NCI-H2227 (cell line): ENCODE measurements around the gene WWC2.
"Not testable (repeated sequence)": the region's sequence is repeated elsewhere in the genome, so short reads cannot be mapped to it uniquely, and the experiment has no call there.

Source experiments
- DNase-seq: peaks from one replicate; lab custom pipeline; 2025; ENCODE audit not compliant: unreplicated experiment; lab: John Stamatoyannopoulos, UW

The WWC2 gene

GRCh38 chr4:183141997-183142396 is 42.9 kb downstream of the WWC2 start:
- DNase-seq, result no peak

DNA sequence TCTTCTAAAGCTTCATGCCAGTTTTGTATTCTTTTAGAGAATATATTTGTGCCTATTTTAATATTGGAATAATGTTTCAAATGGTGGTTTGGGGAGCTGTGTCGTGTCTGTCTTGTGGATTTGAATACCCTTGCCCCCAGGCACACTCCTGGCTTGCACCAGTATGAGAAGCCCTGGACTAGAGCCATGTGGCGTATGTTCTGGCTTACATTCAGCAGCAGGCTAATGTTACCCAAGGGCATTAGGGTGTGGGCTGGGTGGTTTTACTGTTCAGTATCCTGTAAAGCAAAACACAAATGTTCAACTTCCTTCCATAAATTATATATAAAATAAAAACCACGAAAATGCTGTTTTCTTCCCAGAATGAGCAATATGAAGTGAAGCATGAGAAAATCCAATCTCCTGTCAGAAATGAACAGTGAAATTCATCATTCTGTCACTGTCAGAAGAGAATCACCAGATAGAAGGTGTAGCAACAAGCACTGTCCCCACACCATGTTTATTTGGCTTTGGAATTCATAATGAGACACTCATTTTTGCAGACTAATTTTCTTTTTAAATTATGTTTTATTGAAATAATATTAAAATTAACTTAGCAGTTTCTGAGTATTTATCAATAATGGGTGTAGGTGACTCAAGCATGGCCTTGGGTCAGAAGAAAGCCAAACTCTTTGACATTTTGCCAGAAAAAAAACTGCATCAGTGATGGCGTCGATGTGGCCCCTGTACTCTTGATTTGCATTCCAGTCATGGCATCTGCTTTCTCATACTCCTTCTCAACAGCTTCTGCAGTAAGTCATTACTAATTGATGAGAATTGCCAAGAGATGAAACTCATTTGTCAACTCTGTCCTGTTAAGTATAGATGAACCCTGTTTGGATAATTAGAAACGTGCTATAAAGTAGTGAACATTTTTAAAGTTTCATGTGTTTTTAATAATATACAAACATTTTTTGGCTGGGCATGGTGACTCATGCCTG is 43.8 kb downstream of the WWC2 start:
- no peak for DNase-seq

- DNase-seq, result no peak
Observed at GRCh38 chr4:183144787-183145186, 45.7 kb downstream of the WWC2 start.

- no peak for DNase-seq
Observed at GRCh38 chr4:183145773-183146172, 46.7 kb downstream of the WWC2 start.

DNA sequence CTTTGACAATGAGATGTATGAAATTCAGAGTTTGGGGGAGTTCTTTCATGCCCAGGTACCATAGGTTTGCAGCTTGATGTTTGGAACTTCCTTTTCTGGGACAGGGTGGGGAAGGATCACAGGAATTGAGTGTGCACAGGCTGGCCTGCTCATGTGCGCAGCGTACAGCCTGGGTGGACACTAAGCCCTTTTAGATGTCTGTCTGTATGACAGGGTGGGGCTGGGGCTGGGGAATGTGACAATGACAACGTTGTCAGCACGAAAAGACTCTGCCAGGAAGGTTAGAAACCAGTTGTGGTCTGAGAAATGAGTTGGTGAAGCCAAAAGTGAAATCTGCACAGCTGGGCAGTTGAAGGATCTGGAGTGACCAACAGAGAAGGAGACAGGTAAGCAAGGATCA is 47.4 kb downstream of the WWC2 start:
- DNase-seq, result no peak

DNA sequence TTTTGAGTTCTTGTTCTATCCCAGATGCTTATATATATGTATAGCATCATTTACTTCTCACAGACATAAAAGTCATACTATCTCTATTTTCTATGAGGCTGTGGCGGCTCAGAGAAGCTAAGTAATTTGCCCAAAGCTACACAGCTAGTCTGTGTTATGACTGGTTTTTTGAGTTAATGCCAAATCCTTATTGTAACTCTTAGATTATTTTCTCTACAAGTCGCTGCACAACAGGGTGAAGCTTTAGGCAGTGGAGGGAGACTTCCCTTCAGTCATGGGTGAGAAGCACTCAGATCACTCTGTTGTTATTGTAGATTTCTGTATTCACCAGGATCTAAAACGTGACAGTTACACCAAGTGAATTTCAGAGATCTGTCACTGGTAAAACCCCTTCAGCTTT is 48.1 kb downstream of the WWC2 start:
- DNase-seq, result no peak

- DNase-seq, result no peak
Observed at GRCh38 chr4:183147983-183148382, 48.9 kb downstream of the WWC2 start.

GRCh38 chr4:183149616-183150539 is 50.8 kb downstream of the WWC2 start:
- no peak for DNase-seq

- not testable (repeated sequence) for DNase-seq
Observed at GRCh38 chr4:183150664-183151063, 51.6 kb downstream of the WWC2 start.

DNA sequence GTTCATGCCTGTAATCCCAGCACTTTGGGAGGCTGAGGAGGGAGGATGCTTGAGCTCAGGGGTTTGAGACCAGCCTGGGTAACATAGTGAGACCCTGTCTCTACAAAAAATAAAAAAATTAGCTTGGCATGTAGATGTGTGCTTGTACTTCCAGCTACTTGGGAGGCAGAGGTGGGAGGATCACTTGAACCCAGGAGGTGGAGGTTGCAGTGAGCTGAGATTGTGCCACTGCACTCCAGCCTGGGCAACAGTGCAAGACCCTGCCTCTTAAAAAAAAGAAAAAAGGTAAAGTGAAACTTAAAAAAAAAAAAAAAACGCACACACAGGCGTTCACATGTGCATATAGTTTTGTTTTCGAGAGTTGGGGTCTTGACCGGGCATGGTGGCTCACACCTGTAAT is 53.2 kb downstream of the WWC2 start:
- DNase-seq, result not testable (repeated sequence)

GRCh38 chr4:183153190-183153916 is 54.3 kb downstream of the WWC2 start:
- DNase-seq, result no peak

DNA sequence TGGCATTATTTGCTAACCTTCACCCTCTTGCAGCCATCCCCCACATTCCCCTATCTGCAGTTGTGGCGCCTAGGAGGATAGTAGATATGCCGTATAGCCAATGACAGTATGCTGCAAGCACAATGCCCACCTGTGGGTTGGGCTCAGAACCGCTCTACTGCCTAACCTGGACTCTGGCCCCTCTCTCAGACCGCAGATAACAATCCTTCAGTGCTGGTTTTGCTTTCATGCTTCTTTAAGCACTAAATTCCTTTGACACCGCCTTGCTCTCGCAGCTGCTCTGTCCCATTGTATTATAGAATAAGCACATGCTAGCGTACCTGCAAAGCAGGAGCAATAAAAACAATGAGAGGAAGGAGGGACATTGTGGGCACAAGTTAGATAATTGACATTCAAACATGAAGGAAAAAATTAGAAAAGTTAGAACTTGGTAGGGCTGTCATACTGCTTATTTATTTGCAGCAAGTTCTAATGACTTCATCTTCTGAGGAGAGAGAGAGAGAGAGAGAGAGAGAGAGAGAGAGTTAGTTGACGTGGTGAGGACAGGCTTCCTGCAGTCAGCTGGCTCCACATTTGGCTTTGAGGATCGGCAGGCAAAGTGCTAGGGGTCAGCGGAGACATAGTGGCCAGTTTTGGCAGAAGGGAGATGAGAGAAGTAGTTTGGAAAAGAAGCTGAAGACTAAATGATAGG is 55.8 kb downstream of the WWC2 start:
- DNase-seq, result no peak

DNA sequence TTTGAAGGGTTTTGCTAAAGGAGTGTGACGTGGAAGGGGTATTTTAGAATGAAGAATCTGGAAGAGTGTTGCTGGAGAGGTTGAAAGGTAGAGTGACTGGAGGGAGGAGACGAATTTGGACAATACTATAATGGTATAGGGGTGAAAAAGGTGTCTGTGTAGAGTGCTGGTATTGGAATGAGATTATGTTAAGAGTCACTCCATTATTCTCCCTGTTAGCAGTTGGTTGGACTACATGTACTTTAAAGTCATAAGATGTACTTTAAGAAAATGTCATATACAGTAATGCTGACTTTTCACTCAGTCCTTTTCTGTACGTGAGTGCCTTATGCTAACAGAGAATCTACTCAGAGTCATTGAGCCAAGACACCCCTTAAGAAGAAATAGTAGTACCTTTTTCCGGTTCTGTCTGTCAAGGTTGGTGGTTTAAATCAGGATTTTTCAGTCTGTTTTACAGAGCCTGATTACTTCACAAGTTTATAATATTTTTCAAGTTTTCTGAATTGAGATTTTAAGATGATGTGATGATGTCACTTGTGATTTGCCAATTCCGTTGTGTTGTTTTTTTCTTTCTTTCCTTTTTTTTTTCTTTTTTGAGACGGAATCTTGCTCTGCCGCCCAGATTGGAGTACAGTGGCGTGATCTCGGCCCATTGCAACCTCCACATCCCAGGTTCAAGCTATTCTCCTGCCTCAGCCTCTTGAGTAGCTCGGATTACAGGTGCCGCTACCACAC is 56.6 kb downstream of the WWC2 start:
- no peak for DNase-seq

GRCh38 chr4:183157215-183157614 is 58.2 kb downstream of the WWC2 start:
- DNase-seq, result no peak

DNA sequence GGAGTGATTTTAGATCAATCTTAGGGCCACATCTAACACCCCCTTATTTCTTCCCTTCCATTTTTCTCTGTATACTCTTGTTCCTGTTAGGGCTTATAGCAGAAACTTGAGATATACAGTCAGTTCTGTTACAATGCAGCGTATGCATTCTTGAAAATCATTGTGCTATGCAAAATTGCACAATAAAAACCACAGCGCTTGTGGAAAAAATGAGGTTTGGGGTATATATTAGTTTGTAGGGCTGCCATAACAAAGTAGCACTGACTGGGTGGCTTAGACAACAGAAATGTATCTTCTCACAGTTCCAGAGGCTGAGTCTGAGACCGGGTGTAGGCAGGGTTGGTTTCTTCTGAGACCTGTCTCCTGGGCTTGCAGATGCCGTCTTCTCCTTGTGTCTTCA is 59.0 kb downstream of the WWC2 start:
- DNase-seq, result no peak

GRCh38 chr4:183161630-183162029 is 62.6 kb downstream of the WWC2 start:
- DNase-seq, result no peak

DNA sequence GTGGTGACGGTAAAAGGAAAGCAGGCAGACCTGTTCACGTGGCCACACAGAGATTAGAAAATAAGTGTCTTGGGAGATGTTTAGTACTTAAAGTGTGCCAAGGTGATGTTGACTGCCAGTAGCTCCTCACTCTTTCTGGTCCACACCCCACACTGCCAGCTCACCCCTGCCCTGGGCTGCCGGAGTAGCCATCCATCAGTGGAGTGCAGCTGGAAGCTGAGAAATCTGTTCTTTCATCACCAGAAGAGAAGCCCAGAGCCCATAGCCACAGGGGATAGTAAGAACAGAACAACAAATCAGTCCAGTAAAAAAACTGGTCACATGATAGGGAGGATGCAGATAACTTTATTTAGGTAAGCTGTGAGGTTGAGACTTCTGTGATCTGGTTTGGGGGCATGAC is 64.1 kb downstream of the WWC2 start:
- no peak for DNase-seq

DNA sequence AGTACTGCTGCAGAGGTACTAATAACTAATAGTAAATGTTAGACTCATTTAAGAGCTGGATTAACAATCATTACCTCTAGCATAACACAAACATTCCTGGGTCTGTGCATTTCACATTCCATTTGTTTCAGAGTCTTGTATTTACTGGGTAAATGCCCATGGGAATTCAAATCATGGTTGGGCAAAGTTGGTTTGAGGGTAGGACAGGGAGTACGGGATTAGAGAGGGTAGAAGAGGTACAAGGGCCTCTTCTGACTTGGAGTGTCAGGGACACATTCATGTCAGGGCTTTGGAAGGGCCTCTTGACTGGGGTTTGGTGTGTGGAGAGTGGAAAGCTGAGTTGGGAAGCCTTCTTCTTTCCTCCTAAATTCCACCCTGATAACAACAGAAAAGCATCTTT is 65.9 kb downstream of the WWC2 start:
- no peak for DNase-seq

DNA sequence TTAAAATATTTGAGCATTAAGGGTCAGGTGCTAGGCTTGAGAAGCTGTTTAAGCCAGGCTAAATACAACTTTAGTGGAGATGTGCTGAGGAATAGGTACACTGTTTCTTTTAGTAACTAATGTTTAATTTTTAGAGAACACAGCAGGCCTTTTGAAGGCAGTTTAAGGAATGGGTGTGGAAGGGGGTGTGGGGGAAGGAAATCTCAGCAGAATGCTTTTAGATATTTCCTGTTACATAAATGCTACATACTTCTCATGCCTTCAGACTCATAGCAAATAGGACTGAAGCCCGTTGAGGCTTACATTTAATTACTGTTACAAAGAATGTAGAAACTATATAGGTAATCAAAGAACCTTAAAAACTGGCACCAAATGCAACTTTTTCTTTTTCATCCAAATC is 66.3 kb downstream of the WWC2 start:
- no peak for DNase-seq

- DNase-seq, result no peak
Observed at GRCh38 chr4:183170894-183171293, 71.8 kb downstream of the WWC2 start.
